GM12865 (cell line): ENCODE measurements around the gene MED15.
"Not testable (repeated sequence)": the region's sequence is repeated elsewhere in the genome, so short reads cannot be mapped to it uniquely, and the experiment has no call there.

ENCODE experiments used
- DNase-seq: peaks from one replicate; pipeline ENCODE4 v3.0.0; 2010; ENCODE audit warnings: low read depth
- H3K4me3 ChIP-seq: 2 replicates; pipeline ENCODE4 v1.5.1; 2011; ENCODE audit warnings: mild to moderate bottlenecking, low read depth, low read length, control low read depth
- CTCF ChIP-seq: IDR thresholded peaks from 2 replicates; pipeline ENCODE4 v1.5.1; 2011; ENCODE audit warnings: low read length, control low read depth, low read depth, inconsistent platforms; ENCODE audit not compliant: insufficient read depth; ENCODE audit errors: missing control alignments

MED15 gene

GRCh38 chr22:20619045-20619892, 111.9 kb downstream of the MED15 start:
- no peak overlapping the region for H3K4me3 ChIP-seq
- no peak for DNase-seq
- no peak for TF ChIP-seq CTCF

- H3K4me3 ChIP-seq, DNase-seq: not testable (repeated sequence)
Observed at GRCh38 chr22:20619893-20620194, 112.4 kb downstream of the MED15 start.

GRCh38 chr22:20621162-20621561, 113.8 kb downstream of the MED15 start:
- TF ChIP-seq CTCF: no peak
- no peak overlapping the region for H3K4me3 ChIP-seq
- DNase-seq: no peak

- no peak overlapping the region for H3K4me3 ChIP-seq
- TF ChIP-seq CTCF: no peak
- DNase-seq: no peak
Observed at GRCh38 chr22:20622650-20623339, 115.4 kb downstream of the MED15 start.

- peak; percentile 95 for DNase-seq
- no peak overlapping the region for H3K4me3 ChIP-seq
- no peak for TF ChIP-seq CTCF
Observed at GRCh38 chr22:20624161-20624616, 116.8 kb downstream of the MED15 start.

- TF ChIP-seq CTCF: no peak
- peak overlapping the region; percentile 11; the same call in 1 of the 2 replicates for H3K4me3 ChIP-seq
- DNase-seq: peak; percentile 80
Observed at GRCh38 chr22:20625270-20625669, 117.9 kb downstream of the MED15 start.

GRCh38 chr22:20626811-20627210, 119.4 kb downstream of the MED15 start:
- no peak overlapping the region for H3K4me3 ChIP-seq
- no peak for DNase-seq
- no peak for TF ChIP-seq CTCF
